GM23248 (cell line): ENCODE results near the gene ACACA. TPM values are rescaled to one million over a fixed set of nuclear protein-coding genes. Genes with fewer than 3 reads are reported as not detected.

Source experiments
- DNase-seq: peaks from one replicate; pipeline ENCODE4 v3.0.0-alpha.2; 2015
- H2AFZ ChIP-seq: fragments of 200-600 bp; sonication (generic); 2 replicates; pipeline ENCODE4 v1.6.1; 2016; ENCODE audit warnings: antibody characterized with exemption
- H3F3A ChIP-seq: fragments of 200-600 bp; sonication (generic); 2 replicates; pipeline ENCODE4 v1.6.1; 2016; ENCODE audit warnings: mild to moderate bottlenecking, antibody characterized with exemption, mixed run types; ENCODE audit not compliant: insufficient read depth
- H3K27ac ChIP-seq: fragments of 200-600 bp; sonication (generic); 2 replicates; pipeline ENCODE4 v1.5.1; 2016; ENCODE audit warnings: mild to moderate bottlenecking
- H3K27me3 ChIP-seq: fragments of 200-600 bp; sonication (generic); replicated peaks from 2 replicates; pipeline ENCODE4 v1.6.1; 2016; ENCODE audit warnings: mild to moderate bottlenecking; ENCODE audit not compliant: insufficient read depth
- H3K36me3 ChIP-seq: fragments of 200-600 bp; sonication (generic); 2 replicates; pipeline ENCODE4 v1.6.1; 2016; ENCODE audit warnings: low read depth, mild to moderate bottlenecking
- H3K4me1 ChIP-seq: fragments of 200-600 bp; sonication (generic); 2 replicates; pipeline ENCODE4 v1.6.1; 2016; ENCODE audit warnings: mild to moderate bottlenecking; ENCODE audit not compliant: insufficient read depth
- H3K4me2 ChIP-seq: fragments of 200-600 bp; sonication (generic); one replicate; pipeline ENCODE4 v1.6.1; 2016; ENCODE audit warnings: mild to moderate bottlenecking; ENCODE audit not compliant: unreplicated experiment
- H3K4me3 ChIP-seq: fragments of 200-600 bp; sonication (generic); 2 replicates; pipeline ENCODE4 v1.5.1; 2016; ENCODE audit warnings: mild to moderate bottlenecking
- H3K79me2 ChIP-seq: fragments of 200-600 bp; sonication (generic); 2 replicates; pipeline ENCODE4 v1.6.1; 2016; ENCODE audit warnings: mild to moderate bottlenecking; ENCODE audit not compliant: insufficient read depth
- H3K9ac ChIP-seq: fragments of 200-600 bp; sonication (generic); 2 replicates; pipeline ENCODE4 v1.6.1; 2016; ENCODE audit warnings: mild to moderate bottlenecking
- H3K9me2 ChIP-seq: fragments of 200-600 bp; sonication (generic); 2 replicates; pipeline ENCODE4 v1.6.1; 2016; ENCODE audit warnings: mixed run types, mild to moderate bottlenecking, moderate library complexity; ENCODE audit not compliant: insufficient read depth
- H3K9me3 ChIP-seq: fragments of 200-600 bp; sonication (generic); one replicate; pipeline ENCODE4 v1.6.1; 2017; ENCODE audit warnings: low read depth
- H4K20me1 ChIP-seq: fragments of 200-600 bp; sonication (generic); 2 replicates; pipeline ENCODE4 v1.6.0; 2016; ENCODE audit not compliant: insufficient read depth
- EZH2 ChIP-seq: fragments of 200-600 bp; sonication (generic); IDR thresholded peaks from 2 replicates; pipeline ENCODE4 v1.6.1; 2018; ENCODE audit warnings: antibody characterized with exemption, mild to moderate bottlenecking; ENCODE audit not compliant: insufficient read depth, poor library complexity, severe bottlenecking
- EZH2phosphoT487 ChIP-seq: fragments of 200-600 bp; sonication (generic); IDR thresholded peaks from 2 replicates; pipeline ENCODE4 v1.6.1; 2018; ENCODE audit warnings: antibody characterized with exemption, moderate library complexity, mild to moderate bottlenecking, low read depth; ENCODE audit not compliant: insufficient read depth
- WGBS, 2 experiments: methylation state at CpG; one replicate each; pipeline ENCODE4 v1.1.6; 2015 to 2017; ENCODE audit warnings: low lambda C conversion rate in 2 of 2, low coverage in 1 of 2; ENCODE audit errors: missing lambda C conversion rate in 2 of 2; 5-methylcytosine and 5-hydroxymethylcytosine counted together
- in situ Hi-C: fragments of 300-500 bp; cut with MboI; formaldehyde crosslinking; loops from 2 replicates; pipeline ENCODE4 v1.15.0; 2020
- polyA plus RNA-seq: library from polyadenylated mRNA; unstranded; fragments of >200 nt; fragmentation: Nextera tagmentation; extraction: Ambion mirVana; gene quantifications from 2 replicates; pipeline ENCODE4 v1.2.1, GENCODE V29; 2016
- total RNA-seq: library from RNA; depleted of rRNA; stranded (reverse); fragments of >200 nt; shearing (Covaris generic); gene quantifications from 2 replicates; pipeline ENCODE4 v1.2.3, GENCODE V29; 2014

ACACA gene
- total and polyA plus RNA-seq, 2 experiments from 2014 or later, result 10.2 to 21.9 TPM

DNA sequence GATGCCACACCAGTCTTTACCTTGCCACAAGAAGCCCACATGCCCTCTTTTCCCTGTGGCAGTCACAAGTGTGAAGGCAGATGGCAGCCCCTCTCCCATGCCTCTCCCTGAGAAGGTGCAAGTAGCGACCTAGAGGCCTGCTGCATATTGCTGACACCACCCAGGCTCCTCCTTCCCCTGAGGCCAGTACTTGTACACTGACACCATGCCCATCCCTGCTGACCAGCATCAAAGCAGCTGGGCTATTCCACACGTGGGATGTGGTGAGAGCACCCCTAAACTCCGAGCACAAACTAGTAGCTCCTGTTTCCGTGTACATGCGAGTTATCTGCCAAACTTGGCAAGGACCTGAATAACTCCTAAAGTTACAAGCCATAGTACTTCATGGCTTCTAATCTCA, 308.5 kb downstream of the ACACA start:
- H3K4me2 ChIP-seq, result no peak overlapping the region
- no peaks in the 10 kb centered on the region for H3K4me1 ChIP-seq
- no peaks in the 10 kb centered on the region for H3K79me2 ChIP-seq
- H3K27me3 ChIP-seq, result no peaks in the 10 kb centered on the region
- no peak for DNase-seq
- no peaks in the 10 kb centered on the region for H4K20me1 ChIP-seq
- H3K36me3 ChIP-seq, result peaks cover 5% of the 10 kb centered on the region; the same call in 1 of the 2 replicates
- TF ChIP-seq EZH2 (no peak), EZH2phosphoT487 (no peak)
- WGBS, 2 experiments, result 88 to 89% methylated on average over 5 of the region's 5 CpGs
- no peak overlapping the region for H3K9ac ChIP-seq
- no peaks in the 10 kb centered on the region for H3K9me2 ChIP-seq
- H3K27ac ChIP-seq, result no peak overlapping the region
- no peaks in the 10 kb centered on the region for H3F3A ChIP-seq
- H2AFZ ChIP-seq, result no peak overlapping the region
- H3K4me3 ChIP-seq, result no peak overlapping the region
- no peaks in the 10 kb centered on the region for H3K9me3 ChIP-seq
- in situ Hi-C loops, result no loop called here

DNA sequence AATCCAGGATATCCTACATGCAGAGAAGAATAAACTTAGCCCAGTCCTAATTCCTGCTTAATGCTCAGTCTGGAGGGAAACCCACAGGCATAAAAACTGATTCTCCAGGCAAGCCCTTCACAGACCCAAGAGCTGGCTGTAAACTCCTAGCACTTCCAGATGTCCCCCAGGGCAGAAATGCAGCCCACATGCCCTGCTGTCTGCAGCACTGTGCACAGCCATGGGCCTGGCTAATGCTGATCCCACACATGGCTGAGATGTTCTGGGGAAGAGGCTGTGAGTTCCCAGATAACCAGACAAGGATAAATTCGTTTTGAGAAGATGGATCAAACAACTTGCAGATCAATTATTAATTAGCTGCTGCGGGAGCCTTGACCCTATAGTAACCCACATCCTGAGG, 309.5 kb downstream of the ACACA start:
- no peak overlapping the region for H3K4me3 ChIP-seq
- 61 to 67% methylated on average over 2 of the region's 2 CpGs for WGBS, 2 experiments
- no peaks in the 10 kb centered on the region for H4K20me1 ChIP-seq
- TF ChIP-seq EZH2 (no peak), EZH2phosphoT487 (no peak)
- H2AFZ ChIP-seq, result no peak overlapping the region
- no peak overlapping the region for H3K9ac ChIP-seq
- no peaks in the 10 kb centered on the region for H3K27me3 ChIP-seq
- no peak overlapping the region for H3K4me2 ChIP-seq
- no peaks in the 10 kb centered on the region for H3F3A ChIP-seq
- H3K9me2 ChIP-seq, result no peaks in the 10 kb centered on the region
- in situ Hi-C loops, result no loop called here
- H3K79me2 ChIP-seq, result no peaks in the 10 kb centered on the region
- no peaks in the 10 kb centered on the region for H3K4me1 ChIP-seq
- H3K9me3 ChIP-seq, result no peaks in the 10 kb centered on the region
- no peak overlapping the region for H3K27ac ChIP-seq
- H3K36me3 ChIP-seq, result peaks cover 5% of the 10 kb centered on the region; the same call in 1 of the 2 replicates
- no peak for DNase-seq

DNA sequence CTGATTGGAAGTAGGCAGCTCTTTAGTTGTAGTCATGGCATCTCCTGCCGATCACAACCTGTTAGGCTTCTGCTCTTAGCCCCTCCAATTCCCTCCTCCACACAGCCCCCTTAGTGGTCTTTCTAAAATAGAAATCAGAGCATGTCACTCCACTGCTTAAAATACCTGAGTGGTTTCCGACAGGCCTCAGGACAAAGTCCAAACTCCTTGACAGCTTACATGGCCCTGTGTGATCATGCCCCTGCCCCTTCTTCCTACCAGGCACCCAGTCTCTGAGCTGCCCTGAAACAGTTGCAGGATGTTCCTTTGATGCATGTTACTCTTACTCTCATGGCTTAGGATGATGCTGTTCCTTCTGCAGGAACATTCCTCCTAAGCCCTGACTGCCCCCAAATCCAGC, 310.6 kb downstream of the ACACA start:
- no peaks in the 10 kb centered on the region for H3K4me1 ChIP-seq
- H3K4me3 ChIP-seq, result no peak overlapping the region
- H3K79me2 ChIP-seq, result no peaks in the 10 kb centered on the region
- H2AFZ ChIP-seq, result no peak overlapping the region
- H3K27me3 ChIP-seq, result no peaks in the 10 kb centered on the region
- DNase-seq, result no peak
- no peaks in the 10 kb centered on the region for H4K20me1 ChIP-seq
- H3K36me3 ChIP-seq, result peaks cover 5% of the 10 kb centered on the region; the same call in 1 of the 2 replicates
- no peaks in the 10 kb centered on the region for H3K9me2 ChIP-seq
- no peaks in the 10 kb centered on the region for H3K9me3 ChIP-seq
- 100% methylated on average over 2 of the region's 2 CpGs for WGBS, 2 experiments
- no peaks in the 10 kb centered on the region for H3F3A ChIP-seq
- no peak overlapping the region for H3K27ac ChIP-seq
- no peak overlapping the region for H3K4me2 ChIP-seq
- H3K9ac ChIP-seq, result no peak overlapping the region
- no peak for TF ChIP-seq EZH2phosphoT487
- no peak for TF ChIP-seq EZH2
- in situ Hi-C loops, result no loop called here

DNA sequence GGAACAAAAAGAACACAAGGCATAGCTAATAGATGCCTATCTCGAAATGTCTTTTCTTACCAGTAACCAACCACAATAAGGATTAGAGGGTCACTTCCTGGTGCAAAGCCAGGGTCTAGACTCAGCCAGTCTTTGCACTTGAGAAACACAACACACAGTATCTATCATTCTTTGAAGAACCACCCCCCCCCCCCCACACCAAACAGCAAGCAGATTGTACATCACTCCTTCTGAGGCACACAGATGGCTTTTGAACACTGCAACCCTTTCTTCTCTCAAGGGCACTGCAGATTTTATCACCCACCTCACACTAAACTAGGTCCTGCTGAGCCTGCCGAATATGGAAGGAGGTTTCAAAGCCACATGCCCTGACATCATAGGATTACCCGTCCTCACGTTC, 312.2 kb downstream of the ACACA start:
- no peak for DNase-seq
- H3K27ac ChIP-seq, result no peak overlapping the region
- in situ Hi-C loops, result no loop called here
- no peaks in the 10 kb centered on the region for H3K27me3 ChIP-seq
- H3K9ac ChIP-seq, result no peak overlapping the region
- TF ChIP-seq EZH2 (no peak), EZH2phosphoT487 (no peak)
- no peaks in the 10 kb centered on the region for H3K9me2 ChIP-seq
- H3K79me2 ChIP-seq, result no peaks in the 10 kb centered on the region
- no peaks in the 10 kb centered on the region for H3F3A ChIP-seq
- H3K36me3 ChIP-seq, result peaks cover 5% of the 10 kb centered on the region; the same call in 1 of the 2 replicates
- 63 to 77% methylated on average over 4 of the region's 4 CpGs for WGBS, 2 experiments
- H3K4me2 ChIP-seq, result no peak overlapping the region
- H3K4me1 ChIP-seq, result no peaks in the 10 kb centered on the region
- H4K20me1 ChIP-seq, result no peaks in the 10 kb centered on the region
- H3K9me3 ChIP-seq, result no peaks in the 10 kb centered on the region
- H3K4me3 ChIP-seq, result no peak overlapping the region
- no peak overlapping the region for H2AFZ ChIP-seq

DNA sequence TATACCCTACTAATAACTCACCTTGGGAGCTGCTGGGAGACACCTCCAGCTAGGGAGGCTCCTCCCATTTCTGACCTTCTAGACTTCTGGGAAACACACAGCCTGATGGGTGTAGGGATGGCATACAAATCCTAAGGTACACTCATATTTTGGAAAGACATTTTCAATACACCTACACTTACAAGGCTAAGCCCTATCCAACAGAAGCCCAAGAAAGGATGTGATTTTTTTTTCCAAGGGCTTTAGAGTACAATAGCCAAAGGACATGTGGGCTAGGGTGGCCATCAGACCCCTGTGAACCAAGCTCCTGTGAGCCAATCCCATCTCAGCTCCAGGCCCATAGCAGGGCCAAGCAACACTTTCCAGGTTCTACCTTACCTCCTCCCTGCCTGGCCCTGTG, 313.9 kb downstream of the ACACA start:
- H4K20me1 ChIP-seq, result no peaks in the 10 kb centered on the region
- no peaks in the 10 kb centered on the region for H3F3A ChIP-seq
- H3K4me1 ChIP-seq, result no peaks in the 10 kb centered on the region
- H3K9me2 ChIP-seq, result no peaks in the 10 kb centered on the region
- no peak overlapping the region for H3K4me3 ChIP-seq
- TF ChIP-seq EZH2phosphoT487, result no peak
- no peak for TF ChIP-seq EZH2
- H3K79me2 ChIP-seq, result no peaks in the 10 kb centered on the region
- DNase-seq, result no peak
- H2AFZ ChIP-seq, result no peak overlapping the region
- no peaks in the 10 kb centered on the region for H3K27me3 ChIP-seq
- in situ Hi-C loops, result no loop called here
- H3K9ac ChIP-seq, result no peak overlapping the region
- no peaks in the 10 kb centered on the region for H3K9me3 ChIP-seq
- H3K4me2 ChIP-seq, result no peak overlapping the region
- H3K27ac ChIP-seq, result no peak overlapping the region
- H3K36me3 ChIP-seq, result peaks cover 5% of the 10 kb centered on the region; the same call in 1 of the 2 replicates
